Liver (tissue), 9 donors: ENCODE results near the gene KCNIP1. TPM values are rescaled to one million over a fixed set of nuclear protein-coding genes. Genes with fewer than 3 reads are reported as not detected.

ENCODE experiments used
- DNase-seq: peaks from one replicate; pipeline ENCODE4 v3.0.0-alpha.2; 2017; ENCODE audit warnings: low spot score
- H3K27ac ChIP-seq, 2 donors: one replicate each; pipeline ENCODE4 v1.7.0; 2013; ENCODE audit warnings: inconsistent platforms in 2 of 2, low read length in 2 of 2, control low read depth in 1 of 2, low read depth in 1 of 2, mild to moderate bottlenecking in 1 of 2
- H3K27me3 ChIP-seq, 4 donors: one replicate each; pipeline versions ENCODE4 v1.6.1 to v1.7.0; 2013; ENCODE audit warnings: low read length in 3 of 4, inconsistent platforms in 1 of 4, mild to moderate bottlenecking in 1 of 4, moderate library complexity in 1 of 4; ENCODE audit not compliant: control insufficient read depth in 4 of 4, insufficient read depth in 4 of 4
- H3K36me3 ChIP-seq, 4 donors: one replicate each; pipeline versions ENCODE4 v1.6.1 to v1.7.0; 2013; ENCODE audit warnings: low read length in 3 of 4, mild to moderate bottlenecking in 3 of 4, low read depth in 1 of 4, moderate library complexity in 1 of 4; ENCODE audit not compliant: control insufficient read depth in 4 of 4, insufficient read depth in 3 of 4
- H3K4me1 ChIP-seq, 4 donors: one replicate each; pipeline versions ENCODE4 v1.6.1 to v1.7.0; 2013; ENCODE audit warnings: low read length in 3 of 4, mild to moderate bottlenecking in 3 of 4, moderate library complexity in 1 of 4; ENCODE audit not compliant: control insufficient read depth in 4 of 4, insufficient read depth in 4 of 4
- H3K4me3 ChIP-seq, 3 donors: one replicate each; pipeline versions ENCODE4 v1.6.1 to v1.7.0; 2013; ENCODE audit warnings: low read length in 3 of 3, control low read depth in 1 of 3, low read depth in 1 of 3, mild to moderate bottlenecking in 1 of 3
- H3K9ac ChIP-seq, 2 donors: one replicate each; pipeline ENCODE4 v1.7.0; 2013; ENCODE audit warnings: low read length in 2 of 2, mild to moderate bottlenecking in 2 of 2, moderate library complexity in 2 of 2, control low read depth in 1 of 2, low read depth in 1 of 2
- H3K9me3 ChIP-seq, 4 donors: one replicate each; pipeline versions ENCODE4 v1.6.1 to v1.7.0; 2013; ENCODE audit warnings: low read length in 3 of 4; ENCODE audit not compliant: control insufficient read depth in 4 of 4
- ATF3 ChIP-seq: IDR thresholded peaks from 2 replicates; pipeline ENCODE4 v1.6.1; 2016; ENCODE audit warnings: antibody characterized with exemption
- CTCF ChIP-seq: fragments of 150-350 bp; IDR thresholded peaks from 2 replicates; pipeline ENCODE4 v1.5.1; 2017; ENCODE audit warnings: improper control_type of control experiment, low read depth, low read length; ENCODE audit not compliant: missing input control
- EGR1 ChIP-seq, 2 donors: IDR thresholded peaks; 2 replicates each; pipeline ENCODE4 v1.6.1; 2016 to 2018; ENCODE audit warnings: antibody characterized with exemption in 2 of 2, low read depth in 2 of 2
- FOXA1 ChIP-seq: IDR thresholded peaks from 2 replicates; pipeline ENCODE4 v1.6.1; 2016; ENCODE audit warnings: antibody characterized with exemption
- GABPA ChIP-seq, 2 donors: IDR thresholded peaks in 1 of 2; conservative IDR thresholded peaks in 1 of 2; 2 replicates each; pipeline ENCODE4 v1.6.1; 2016; ENCODE audit warnings: antibody characterized with exemption in 2 of 2, mild to moderate bottlenecking in 1 of 2, moderate library complexity in 1 of 2
- HNF4A ChIP-seq, 2 donors: conservative IDR thresholded peaks; 2 replicates each; pipeline ENCODE4 v1.6.1; 2016; ENCODE audit warnings: antibody characterized with exemption in 2 of 2, mild to moderate bottlenecking in 2 of 2
- JUND ChIP-seq, 2 donors: IDR thresholded peaks; 2 replicates each; pipeline ENCODE4 v1.6.1; 2016; ENCODE audit warnings: antibody characterized with exemption in 2 of 2
- MAX ChIP-seq: IDR thresholded peaks from 2 replicates; pipeline ENCODE4 v1.6.1; 2016; ENCODE audit warnings: antibody characterized with exemption
- NR2F2 ChIP-seq: IDR thresholded peaks from 2 replicates; pipeline ENCODE4 v1.6.1; 2016; ENCODE audit warnings: antibody characterized with exemption
- RAD21 ChIP-seq, 2 donors: IDR thresholded peaks; 2 replicates each; pipeline ENCODE4 v1.6.1; 2016; ENCODE audit warnings: antibody characterized with exemption in 2 of 2, mild to moderate bottlenecking in 2 of 2
- REST ChIP-seq: IDR thresholded peaks from 2 replicates; pipeline ENCODE4 v1.6.1; 2016; ENCODE audit warnings: antibody characterized with exemption, mild to moderate bottlenecking
- RXRA ChIP-seq, 2 donors: IDR thresholded peaks; 2 replicates each; pipeline ENCODE4 v1.6.1; 2017 to 2018; ENCODE audit warnings: antibody characterized with exemption in 2 of 2, mild to moderate bottlenecking in 1 of 2
- SP1 ChIP-seq: IDR thresholded peaks from 2 replicates; pipeline ENCODE4 v1.6.1; 2018; ENCODE audit warnings: antibody characterized with exemption, mild to moderate bottlenecking
- TAF1 ChIP-seq: conservative IDR thresholded peaks from 2 replicates; pipeline ENCODE4 v1.6.1; 2016; ENCODE audit warnings: antibody characterized with exemption, mild to moderate bottlenecking
- YY1 ChIP-seq: IDR thresholded peaks from 2 replicates; pipeline ENCODE4 v1.6.1; 2016; ENCODE audit warnings: antibody characterized with exemption, mild to moderate bottlenecking
- ZBTB33 ChIP-seq: IDR thresholded peaks from 2 replicates; pipeline ENCODE4 v1.6.1; 2016; ENCODE audit warnings: antibody characterized with exemption
- WGBS: extraction: QIAGEN DNeasy Blood & Tissue Kit; methylation state at CpG from one replicate; pipeline ENCODE4 v1.1.7; 2013; 5-methylcytosine and 5-hydroxymethylcytosine counted together
- polyA plus RNA-seq, 2 donors: library from polyadenylated mRNA; stranded (reverse) in 1 of 2; unstranded in 1 of 2; fragments of 200-250 nt in 1 of 2; fragments of >200 nt in 1 of 2; fragmentation: Nextera tagmentation in 1 of 2; extraction: Ambion mirVana in 1 of 2; gene quantifications; one replicate each; pipeline versions ENCODE4 v1.2.1 to v1.2.3, GENCODE V29; 2013 to 2015
- total RNA-seq, 2 donors: library from RNA; depleted of rRNA; stranded (reverse); fragments of >200 nt; gene quantifications; one replicate each; pipeline ENCODE4 v1.2.3, GENCODE V29; 2014
- donor health status: healthy.
- donor health status: healthy.
- donor health status: healthy.
- donor health status: healthy.
- donor health status: healthy.

The KCNIP1 gene
- total and polyA plus RNA-seq, 4 donors = 0.08 to 0.23 TPM; not detected in 2

- peak; percentile 47 to 51 for TF ChIP-seq JUND (IDR thresholded peaks at IDR 0.05)
- TF ChIP-seq FOXA1 = no peak
- no peak for TF ChIP-seq CTCF
- peak in 1 of 2 donors; percentile 23 for TF ChIP-seq GABPA (IDR thresholded peaks at IDR 0.05 in 1 of 2, conservative IDR thresholded peaks at IDR 0.05 in 1 of 2)
- TF ChIP-seq RXRA (IDR thresholded peaks at IDR 0.05) = peak in 1 of 2 donors; percentile 14
- peak in 1 of 2 donors; percentile 18 for TF ChIP-seq RAD21 (IDR thresholded peaks at IDR 0.05)
- TF ChIP-seq NR2F2 = peak; percentile 48
- TF ChIP-seq SP1 = peak; percentile 23
- TF ChIP-seq MAX = peak; percentile 43
- no peak overlapping the region for H3K9ac ChIP-seq
- no peak for DNase-seq
- 60% methylated on average over 5 of the region's 5 CpGs for WGBS
- H3K27me3 ChIP-seq = peaks cover 0 to 1% (median 0%) of the 10 kb centered on the region in 4 donors
- peak overlapping the region in 1 of 2 donors; percentile 18 for H3K27ac ChIP-seq
- H3K4me1 ChIP-seq = no peaks in the 10 kb centered on the region
- H3K36me3 ChIP-seq = no peaks in the 10 kb centered on the region
- no peak overlapping the region for H3K4me3 ChIP-seq
- no peaks in the 10 kb centered on the region for H3K9me3 ChIP-seq
Observed at GRCh38 chr5:170491479-170491878, 12.3 kb upstream of the KCNIP1 start.

GRCh38 chr5:170493028-170493820, 10.6 kb upstream of the KCNIP1 start:
- H3K4me1 ChIP-seq = no peaks in the 10 kb centered on the region
- TF ChIP-seq ZBTB33 = no peak
- TF ChIP-seq HNF4A (conservative IDR thresholded peaks at IDR 0.05) = no peak
- no peak for TF ChIP-seq YY1
- no peak for TF ChIP-seq NR2F2
- TF ChIP-seq ATF3 = no peak
- TF ChIP-seq MAX = no peak
- no peak for TF ChIP-seq SP1
- TF ChIP-seq RXRA (IDR thresholded peaks at IDR 0.05) = no peak
- TF ChIP-seq RAD21 (IDR thresholded peaks at IDR 0.05) = no peak
- no peak for TF ChIP-seq FOXA1
- no peak for TF ChIP-seq EGR1 (IDR thresholded peaks at IDR 0.05; ENCODE audit: low read depth in 2 of 2)
- TF ChIP-seq TAF1 = no peak
- no peak for TF ChIP-seq REST
- no peak for TF ChIP-seq JUND (IDR thresholded peaks at IDR 0.05)
- H3K9ac ChIP-seq = no peak overlapping the region
- no peaks in the 10 kb centered on the region for H3K9me3 ChIP-seq
- 82% methylated on average over 7 of the region's 7 CpGs for WGBS
- H3K36me3 ChIP-seq = no peaks in the 10 kb centered on the region
- H3K27ac ChIP-seq = no peak overlapping the region
- H3K4me3 ChIP-seq = no peak overlapping the region
- no peak for DNase-seq
- H3K27me3 ChIP-seq = peaks cover 0 to 1% (median 0%) of the 10 kb centered on the region in 4 donors
